Lower lobe of right lung (tissue), 2 donors: ENCODE results near the gene TMC8. TPM values are rescaled to one million over a fixed set of nuclear protein-coding genes. Genes with fewer than 3 reads are reported as not detected.

Experiments used
- ATAC-seq, 2 donors: fragments of 200-7000 bp; cut with Tn5 transposase; one replicate each; pipeline ENCODE4 v1.9.1; 2020 to 2022; ENCODE audit warnings: mild to moderate bottlenecking in 2 of 2, moderate library complexity in 2 of 2
- DNase-seq: peaks from one replicate; pipeline ENCODE4 v3.0.0-alpha.2; 2020
- H3K27ac ChIP-seq: fragments of 200-600 bp; one replicate; pipeline ENCODE4 v1.8.0; 2022
- H3K27me3 ChIP-seq: fragments of 200-600 bp; one replicate; pipeline ENCODE4 v1.8.0; 2022; ENCODE audit warnings: low read depth
- H3K36me3 ChIP-seq: fragments of 200-600 bp; one replicate; pipeline ENCODE4 v1.8.0; 2022; ENCODE audit warnings: mild to moderate bottlenecking
- H3K4me1 ChIP-seq: fragments of 200-600 bp; one replicate; pipeline ENCODE4 v1.8.0; 2022
- H3K4me3 ChIP-seq: fragments of 200-600 bp; one replicate; pipeline ENCODE4 v1.8.0; 2022; ENCODE audit warnings: mild to moderate bottlenecking
- H3K9me3 ChIP-seq: fragments of 200-600 bp; one replicate; pipeline ENCODE4 v1.8.0; 2022
- intact Hi-C: fragments of 100-400 bp; cut with DNase I; formaldehyde crosslinking; loops from one replicate; pipeline ENCODE4 v1.11.0; 2022
- total RNA-seq: library from RNA; stranded (reverse); fragmentation: NEBNext Ultra II Directional; extraction: Animal tissue kit (Norgen Biotek cat#: 25700); gene quantifications from one replicate; pipeline ENCODE4 v1.2.1, GENCODE V29; 2021
- TF ChIP-seq, protein P1 (sequence below): fragments of 200-600 bp; IDR thresholded peaks from one replicate; pipeline ENCODE4 v1.8.0; 2022; ENCODE audit warnings: antibody characterized with exemption, mild to moderate bottlenecking
- donor health status: DM: no; HTN: yes; CAD: no; lungs with severe emphysema.

Gene TMC8
- total RNA-seq, 1 donor from 2014 or later, result 33.8 TPM

DNA sequence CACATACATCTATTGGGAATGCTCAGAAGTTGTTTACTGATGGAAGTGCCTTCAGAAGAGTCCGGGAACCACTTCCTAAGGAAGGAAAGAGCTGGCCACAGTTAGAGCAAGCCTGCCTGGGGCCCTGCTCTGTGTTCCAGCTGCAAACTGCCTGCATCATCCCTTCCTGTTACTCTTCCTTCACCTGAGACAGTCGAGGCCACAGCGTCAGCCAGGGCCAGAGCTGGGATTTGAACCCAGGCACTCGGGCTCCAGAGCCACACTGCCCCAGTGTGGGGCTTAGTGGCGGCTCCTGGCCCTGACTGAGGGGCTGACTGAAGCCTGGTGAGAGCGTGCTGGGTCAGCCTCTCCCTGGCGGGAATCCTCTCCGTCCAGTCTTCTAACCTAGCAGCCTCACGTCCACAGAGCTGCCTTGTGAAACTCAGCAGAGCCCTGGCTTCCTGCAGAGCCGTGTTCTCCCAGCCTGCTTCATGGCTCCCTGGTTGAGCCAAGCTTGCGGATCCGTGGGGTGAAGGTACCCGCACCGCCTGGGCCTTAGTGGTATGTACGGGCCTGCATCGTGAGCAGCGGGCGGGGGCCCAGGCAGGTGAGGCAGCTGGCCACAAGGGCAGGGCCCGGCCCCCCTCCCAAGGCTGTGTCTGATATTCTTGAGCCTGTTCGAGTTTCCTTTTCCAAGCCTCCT lies 11.0 kb downstream of the TMC8 start:
- DNase-seq, result no peak
- Histone ChIP-seq H3K27ac (peak overlapping the region; percentile 67), H3K4me1 (peaks cover 71% of the 10 kb centered on the region), H3K4me3 (no peak overlapping the region), H3K36me3 (no peaks in the 10 kb centered on the region), H3K27me3 (no peaks in the 10 kb centered on the region), H3K9me3 (no peaks in the 10 kb centered on the region)
- intact Hi-C loops, result no loop called here
- ATAC-seq, result no peak
- TF ChIP-seq, protein P1, sequence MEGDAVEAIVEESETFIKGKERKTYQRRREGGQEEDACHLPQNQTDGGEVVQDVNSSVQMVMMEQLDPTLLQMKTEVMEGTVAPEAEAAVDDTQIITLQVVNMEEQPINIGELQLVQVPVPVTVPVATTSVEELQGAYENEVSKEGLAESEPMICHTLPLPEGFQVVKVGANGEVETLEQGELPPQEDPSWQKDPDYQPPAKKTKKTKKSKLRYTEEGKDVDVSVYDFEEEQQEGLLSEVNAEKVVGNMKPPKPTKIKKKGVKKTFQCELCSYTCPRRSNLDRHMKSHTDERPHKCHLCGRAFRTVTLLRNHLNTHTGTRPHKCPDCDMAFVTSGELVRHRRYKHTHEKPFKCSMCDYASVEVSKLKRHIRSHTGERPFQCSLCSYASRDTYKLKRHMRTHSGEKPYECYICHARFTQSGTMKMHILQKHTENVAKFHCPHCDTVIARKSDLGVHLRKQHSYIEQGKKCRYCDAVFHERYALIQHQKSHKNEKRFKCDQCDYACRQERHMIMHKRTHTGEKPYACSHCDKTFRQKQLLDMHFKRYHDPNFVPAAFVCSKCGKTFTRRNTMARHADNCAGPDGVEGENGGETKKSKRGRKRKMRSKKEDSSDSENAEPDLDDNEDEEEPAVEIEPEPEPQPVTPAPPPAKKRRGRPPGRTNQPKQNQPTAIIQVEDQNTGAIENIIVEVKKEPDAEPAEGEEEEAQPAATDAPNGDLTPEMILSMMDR, result no peak

DNA sequence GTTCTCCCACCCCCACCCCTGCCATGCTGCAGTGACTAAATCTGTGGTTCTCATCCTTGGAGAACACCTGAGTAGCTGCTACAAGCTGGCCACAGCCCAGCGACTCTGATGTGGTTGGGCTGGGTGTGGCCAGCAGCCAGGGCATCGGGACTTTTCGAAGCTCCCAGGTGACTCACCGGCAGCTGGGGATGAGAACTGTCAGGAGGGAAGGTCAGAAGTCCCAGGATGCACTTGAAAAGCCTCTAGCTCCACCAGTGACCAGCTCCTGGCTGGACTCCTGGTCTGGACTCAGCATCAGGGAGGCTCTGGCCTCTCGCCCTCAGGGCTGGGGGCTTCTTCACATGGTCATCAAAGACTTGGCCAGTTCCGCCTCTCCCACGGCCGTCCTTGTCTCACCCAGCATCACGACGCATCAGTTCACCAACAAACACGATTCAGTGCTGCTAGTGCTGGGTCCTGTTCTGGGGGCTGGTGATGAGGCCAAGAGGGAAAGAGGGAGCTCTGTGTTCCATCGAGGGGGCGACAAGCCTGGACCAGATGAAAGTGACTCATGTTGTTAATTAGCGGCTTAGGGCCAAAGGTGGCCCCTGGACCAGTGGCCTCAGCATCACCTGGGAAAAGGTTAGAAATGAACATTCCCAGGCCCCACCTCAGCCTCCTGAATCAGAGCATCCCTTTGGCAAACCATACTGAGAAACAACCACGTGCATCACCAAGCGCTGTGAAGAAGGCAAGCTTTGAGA lies 11.7 kb downstream of the TMC8 start:
- Histone ChIP-seq H3K27ac (no peak overlapping the region), H3K4me1 (peaks cover 69% of the 10 kb centered on the region), H3K36me3 (no peaks in the 10 kb centered on the region), H3K9me3 (no peaks in the 10 kb centered on the region), H3K4me3 (no peak overlapping the region), H3K27me3 (no peaks in the 10 kb centered on the region)
- DNase-seq (peak; percentile 86), ATAC-seq (peak; percentile 8 to 37)
- TF ChIP-seq, protein P1, result no peak
- intact Hi-C loops, result no loop called here

DNA sequence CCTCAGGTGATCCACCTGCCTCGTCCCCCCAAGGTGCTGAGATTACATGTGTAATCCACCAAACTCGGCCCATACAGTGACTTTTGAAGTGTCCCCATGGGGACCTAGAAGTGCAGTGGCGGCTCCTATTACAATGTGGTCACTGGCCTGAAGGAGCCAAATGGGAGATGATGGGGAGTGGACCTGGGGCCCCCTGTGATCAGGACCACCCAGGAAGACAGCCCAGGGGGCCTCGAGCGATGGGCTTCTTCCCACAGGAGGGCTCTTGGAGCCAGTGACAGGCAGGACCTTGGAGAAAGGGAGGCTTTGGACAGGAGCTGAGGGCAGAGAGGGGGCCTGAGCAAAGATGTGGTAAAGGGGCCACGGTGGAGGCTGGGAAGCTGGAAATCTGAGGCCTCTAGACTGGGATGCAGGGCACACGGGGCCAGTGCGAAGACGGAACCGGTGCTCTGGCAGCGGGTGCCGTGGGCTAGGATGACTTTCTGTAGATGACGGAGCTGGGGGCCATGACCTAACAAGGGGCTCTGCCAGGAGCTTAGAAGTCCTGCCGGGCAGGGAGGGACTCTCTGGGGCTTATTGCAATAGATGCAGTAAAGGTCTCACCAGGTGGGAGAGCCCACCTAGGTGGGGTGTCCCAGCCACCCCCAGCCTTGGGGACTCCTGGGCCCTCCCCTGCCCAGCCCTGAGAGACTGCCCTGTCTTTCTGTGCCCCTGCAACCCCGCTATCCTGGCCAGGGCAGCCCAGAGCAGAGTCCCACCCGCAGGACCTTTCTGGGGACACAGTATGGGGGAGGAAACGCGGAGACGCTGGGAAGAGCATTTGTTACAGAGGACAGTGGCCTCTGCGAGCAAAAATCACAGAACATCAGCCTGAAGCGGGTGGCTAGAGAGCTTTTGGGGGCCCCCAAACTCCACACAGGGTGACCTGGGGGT lies 12.9 kb downstream of the TMC8 start:
- no peaks in the 10 kb centered on the region for H3K27me3 ChIP-seq
- H3K9me3 ChIP-seq, result no peaks in the 10 kb centered on the region
- intact Hi-C loops, result no loop called here
- DNase-seq, result no peak
- H3K4me3 ChIP-seq, result no peak overlapping the region
- peak overlapping the region; percentile 72 for H3K27ac ChIP-seq
- ATAC-seq, result no peak
- no peaks in the 10 kb centered on the region for H3K36me3 ChIP-seq
- TF ChIP-seq, protein P1, result no peak
- peaks cover 64% of the 10 kb centered on the region for H3K4me1 ChIP-seq

DNA sequence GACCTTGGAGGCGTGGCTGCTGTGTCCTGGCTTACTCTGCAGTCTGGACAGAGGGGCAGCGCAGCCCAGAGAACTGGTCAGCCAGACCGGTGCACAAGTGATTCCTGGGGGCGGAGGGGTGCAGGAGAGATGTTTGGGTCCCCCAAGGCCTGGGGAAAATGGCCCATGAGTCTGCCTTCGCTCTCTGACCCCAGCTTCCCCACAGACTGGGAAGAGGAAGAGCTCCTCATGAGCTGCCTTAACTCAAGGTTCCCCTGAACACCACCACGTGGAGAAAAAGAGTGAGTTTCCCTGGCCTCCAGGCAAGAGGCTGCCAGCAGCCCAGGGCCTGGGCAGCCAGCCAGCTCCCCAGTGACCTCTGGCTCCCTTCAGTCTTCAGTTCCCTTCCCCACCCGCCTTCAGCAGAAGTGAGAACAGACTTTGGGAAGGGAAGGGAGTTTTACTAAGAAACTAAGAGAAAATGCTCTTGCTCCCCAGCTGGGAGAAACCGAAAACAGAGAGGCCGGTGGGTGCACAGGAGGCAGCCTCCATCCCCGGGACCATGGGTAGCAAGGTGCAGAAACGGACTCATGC lies 13.7 kb downstream of the TMC8 start:
- peak; percentile 89 for DNase-seq
- no peaks in the 10 kb centered on the region for H3K9me3 ChIP-seq
- H3K4me3 ChIP-seq, result peak overlapping the region; percentile 15
- H3K27me3 ChIP-seq, result no peaks in the 10 kb centered on the region
- H3K4me1 ChIP-seq, result peaks cover 64% of the 10 kb centered on the region
- ATAC-seq, result peak; percentile 33 to 45
- intact Hi-C loops, result no loop called here
- peak overlapping the region; percentile 72 for H3K27ac ChIP-seq
- no peaks in the 10 kb centered on the region for H3K36me3 ChIP-seq
- TF ChIP-seq, protein P1, result no peak
